Ishikawa (cell line): ENCODE results near the gene APBA1.
A peak's percentile ranks its signal among the peaks of the same experiment; 100 is the strongest.

Experiments used
- CEBPB ChIP-seq: IDR thresholded peaks from 2 replicates; pipeline ENCODE4 v1.6.1; 2012
- CREB1 ChIP-seq: IDR thresholded peaks from 2 replicates; pipeline ENCODE4 v1.6.1; 2012; ENCODE audit warnings: low read depth
- EGR1 ChIP-seq: IDR thresholded peaks from 2 replicates; pipeline ENCODE4 v1.6.1; 2012
- EP300 ChIP-seq: IDR thresholded peaks from 2 replicates; pipeline ENCODE4 v1.6.1; 2012; ENCODE audit warnings: borderline replicate concordance
- FOXM1 ChIP-seq: IDR thresholded peaks from 2 replicates; pipeline ENCODE4 v1.6.1; 2012; ENCODE audit warnings: low read depth, borderline replicate concordance
- MAX ChIP-seq: IDR thresholded peaks from 2 replicates; pipeline ENCODE4 v1.6.1; 2012
- NFIC ChIP-seq: IDR thresholded peaks from 2 replicates; pipeline ENCODE4 v1.6.1; 2012
- RAD21 ChIP-seq: IDR thresholded peaks from 2 replicates; pipeline ENCODE4 v1.6.1; 2012; ENCODE audit warnings: low read depth
- TAF1 ChIP-seq: IDR thresholded peaks from 2 replicates; pipeline ENCODE4 v1.6.1; 2012; ENCODE audit warnings: low read depth, mild to moderate bottlenecking
- TCF12 ChIP-seq: IDR thresholded peaks from 2 replicates; pipeline ENCODE4 v1.6.1; 2012; ENCODE audit warnings: low read depth
- TEAD4 ChIP-seq: IDR thresholded peaks from 2 replicates; pipeline ENCODE4 v1.6.1; 2012
- USF1 ChIP-seq: IDR thresholded peaks from 2 replicates; pipeline ENCODE4 v1.6.1; 2012
- YY1 ChIP-seq: IDR thresholded peaks from 2 replicates; pipeline ENCODE4 v1.6.1; 2012; ENCODE audit warnings: low read depth
- ZBTB7A ChIP-seq: IDR thresholded peaks from 2 replicates; pipeline ENCODE4 v1.6.1; 2012; ENCODE audit warnings: low read depth
- TF ChIP-seq, protein P1 (sequence below): IDR thresholded peaks from 2 replicates; pipeline ENCODE4 v1.6.1; 2012; ENCODE audit warnings: low read depth, mild to moderate bottlenecking

Gene APBA1

GRCh38 chr9:69646810-69647209, 25.4 kb downstream of the APBA1 start:
- no peak for TF ChIP-seq ZBTB7A
- no peak for TF ChIP-seq TEAD4
- no peak for TF ChIP-seq FOXM1

DNA sequence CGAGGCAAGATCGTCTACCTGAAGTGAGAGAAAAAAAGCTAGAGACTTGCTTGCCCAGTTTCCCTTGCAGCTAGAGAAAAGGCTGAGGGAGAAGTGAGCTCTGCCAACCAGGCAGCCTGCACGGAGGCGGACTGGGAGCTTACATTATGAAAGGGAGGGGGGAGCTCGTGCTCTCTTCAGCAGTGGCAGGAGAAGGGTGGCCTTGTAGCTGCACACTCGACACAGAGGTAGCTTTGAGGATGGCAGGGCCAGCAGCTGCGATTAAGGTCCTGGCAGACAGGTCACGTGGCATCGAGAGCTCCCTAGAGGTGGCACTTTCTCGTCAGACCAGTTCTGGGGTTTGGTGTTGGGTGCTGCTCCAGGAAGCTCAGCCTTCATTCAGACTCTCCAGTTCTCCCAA, 26.7 kb downstream of the APBA1 start:
- no peak for TF ChIP-seq TCF12
- TF ChIP-seq USF1: peak; percentile 95
- TF ChIP-seq YY1: 0 out of 2 replicates have a peak, but pooled peaks have one; percentile 30
- peak; percentile 83 for TF ChIP-seq MAX
- no peak for TF ChIP-seq TAF1

DNA sequence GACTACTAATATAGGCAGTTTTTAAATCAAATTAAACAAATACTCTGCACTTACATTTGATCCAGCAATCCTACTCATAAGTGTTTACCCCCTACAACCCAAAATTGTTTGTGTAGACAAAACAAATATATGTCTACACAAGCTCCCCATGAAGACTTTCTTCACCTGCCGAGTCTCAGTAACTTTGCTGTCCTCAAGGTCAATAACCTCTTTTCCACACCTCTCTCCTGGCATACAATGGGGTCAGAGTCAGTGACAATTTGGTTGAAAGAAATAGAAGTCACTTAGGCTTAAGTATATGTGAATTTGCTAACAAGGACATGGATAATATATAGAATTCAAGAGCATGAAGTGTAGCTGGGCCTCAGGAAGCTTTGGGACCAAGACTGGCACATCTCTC, 29.1 kb downstream of the APBA1 start:
- TF ChIP-seq MAX (no peak), TCF12 (no peak), RAD21 (no peak), EGR1 (no peak), NFIC (no peak), YY1 (no peak), TAF1 (no peak), EP300 (no peak), CREB1 (no peak), USF1 (no peak), FOXM1 (no peak)
- TF ChIP-seq, protein P1, sequence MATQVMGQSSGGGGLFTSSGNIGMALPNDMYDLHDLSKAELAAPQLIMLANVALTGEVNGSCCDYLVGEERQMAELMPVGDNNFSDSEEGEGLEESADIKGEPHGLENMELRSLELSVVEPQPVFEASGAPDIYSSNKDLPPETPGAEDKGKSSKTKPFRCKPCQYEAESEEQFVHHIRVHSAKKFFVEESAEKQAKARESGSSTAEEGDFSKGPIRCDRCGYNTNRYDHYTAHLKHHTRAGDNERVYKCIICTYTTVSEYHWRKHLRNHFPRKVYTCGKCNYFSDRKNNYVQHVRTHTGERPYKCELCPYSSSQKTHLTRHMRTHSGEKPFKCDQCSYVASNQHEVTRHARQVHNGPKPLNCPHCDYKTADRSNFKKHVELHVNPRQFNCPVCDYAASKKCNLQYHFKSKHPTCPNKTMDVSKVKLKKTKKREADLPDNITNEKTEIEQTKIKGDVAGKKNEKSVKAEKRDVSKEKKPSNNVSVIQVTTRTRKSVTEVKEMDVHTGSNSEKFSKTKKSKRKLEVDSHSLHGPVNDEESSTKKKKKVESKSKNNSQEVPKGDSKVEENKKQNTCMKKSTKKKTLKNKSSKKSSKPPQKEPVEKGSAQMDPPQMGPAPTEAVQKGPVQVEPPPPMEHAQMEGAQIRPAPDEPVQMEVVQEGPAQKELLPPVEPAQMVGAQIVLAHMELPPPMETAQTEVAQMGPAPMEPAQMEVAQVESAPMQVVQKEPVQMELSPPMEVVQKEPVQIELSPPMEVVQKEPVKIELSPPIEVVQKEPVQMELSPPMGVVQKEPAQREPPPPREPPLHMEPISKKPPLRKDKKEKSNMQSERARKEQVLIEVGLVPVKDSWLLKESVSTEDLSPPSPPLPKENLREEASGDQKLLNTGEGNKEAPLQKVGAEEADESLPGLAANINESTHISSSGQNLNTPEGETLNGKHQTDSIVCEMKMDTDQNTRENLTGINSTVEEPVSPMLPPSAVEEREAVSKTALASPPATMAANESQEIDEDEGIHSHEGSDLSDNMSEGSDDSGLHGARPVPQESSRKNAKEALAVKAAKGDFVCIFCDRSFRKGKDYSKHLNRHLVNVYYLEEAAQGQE: no peak

DNA sequence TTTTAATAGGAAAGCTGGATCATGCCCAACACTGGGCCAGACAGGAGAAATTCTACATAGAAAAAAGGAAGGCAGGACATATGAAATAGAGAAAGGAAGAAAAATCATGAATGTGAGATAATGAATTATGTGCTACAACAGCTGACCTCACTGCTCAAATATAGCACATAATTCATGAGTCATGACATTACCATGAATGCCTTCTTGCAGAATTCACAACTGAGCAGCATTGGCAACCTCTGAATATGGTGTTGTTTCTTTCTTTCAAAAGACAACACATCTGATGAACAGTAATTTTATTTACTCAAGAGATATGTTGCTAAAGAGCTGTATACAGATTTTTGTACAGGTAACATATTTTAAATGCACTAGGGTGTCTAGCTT, 34.4 kb downstream of the APBA1 start:
- TF ChIP-seq TEAD4 (no peak), CREB1 (no peak), MAX (no peak), FOXM1 (no peak), TCF12 (no peak), ZBTB7A (no peak), CEBPB (no peak), NFIC (no peak), YY1 (no peak), TAF1 (no peak), RAD21 (no peak), USF1 (no peak), EGR1 (no peak), EP300 (no peak)
- TF ChIP-seq, protein P1: no peak

GRCh38 chr9:69637193-69637816, 34.9 kb downstream of the APBA1 start:
- TF ChIP-seq TAF1 (no peak), MAX (no peak), EGR1 (no peak), CEBPB (no peak), CREB1 (no peak), ZBTB7A (no peak), NFIC (no peak), TEAD4 (no peak), USF1 (no peak), FOXM1 (no peak), RAD21 (no peak), EP300 (no peak)
- TF ChIP-seq, protein P1: no peak
